GM19467 (cell line): Measurements from ENCODE around the gene PARS2.

Experiments used
- ATAC-seq: cut with Tn5 transposase; IDR thresholded peaks from one replicate; pipeline ENCODE4 v1.9.1; 2021; ENCODE audit warnings: mild to moderate bottlenecking, moderate library complexity; ENCODE audit not compliant: unreplicated experiment

PARS2 gene

DNA sequence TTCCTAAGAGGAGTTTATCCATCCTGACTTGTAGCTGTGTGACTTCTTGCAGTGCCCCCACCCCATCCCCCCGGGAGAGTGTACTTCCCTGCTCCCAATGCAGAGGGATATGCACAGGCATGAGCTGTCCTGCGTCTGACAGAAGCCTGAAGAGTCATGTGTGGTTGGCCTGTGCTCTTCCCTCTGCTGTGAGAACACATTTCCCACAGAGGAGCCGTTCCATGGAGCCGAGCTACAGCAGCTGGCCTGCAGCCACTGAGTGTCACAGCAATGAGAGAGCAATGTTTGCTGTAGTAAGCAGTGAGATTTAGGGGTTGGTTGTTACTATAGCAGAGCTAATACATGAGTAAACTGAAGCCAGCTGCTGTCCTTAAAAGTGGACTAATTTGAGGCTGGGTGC, 22.0 kb downstream of the PARS2 start:
- ATAC-seq = no peak

- ATAC-seq = no peak
Observed at GRCh38 chr1:54741531-54741930, 22.8 kb downstream of the PARS2 start.

GRCh38 chr1:54738244-54738643, 26.1 kb downstream of the PARS2 start:
- ATAC-seq = no peak

- no peak for ATAC-seq
Observed at GRCh38 chr1:54736685-54737084, 27.6 kb downstream of the PARS2 start.

DNA sequence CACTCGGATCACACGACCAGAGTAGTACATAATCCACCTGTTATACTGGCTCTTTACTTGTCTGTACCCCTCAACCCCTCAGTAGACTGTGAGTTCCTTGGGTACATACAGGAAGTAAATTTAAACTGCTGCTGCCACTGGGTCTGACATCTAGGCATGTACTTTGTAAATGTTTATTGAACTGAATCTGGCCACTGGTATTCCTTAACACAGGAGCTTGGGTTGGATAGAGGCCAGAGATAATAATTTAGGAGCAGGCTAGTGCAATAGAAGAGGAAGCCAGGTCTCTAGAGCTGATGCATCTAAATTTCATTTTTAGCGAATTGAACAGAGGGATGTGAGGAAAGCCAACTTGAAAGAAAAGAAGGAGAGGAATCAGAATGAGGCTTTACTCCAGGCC, 36.3 kb downstream of the PARS2 start:
- ATAC-seq = no peak

DNA sequence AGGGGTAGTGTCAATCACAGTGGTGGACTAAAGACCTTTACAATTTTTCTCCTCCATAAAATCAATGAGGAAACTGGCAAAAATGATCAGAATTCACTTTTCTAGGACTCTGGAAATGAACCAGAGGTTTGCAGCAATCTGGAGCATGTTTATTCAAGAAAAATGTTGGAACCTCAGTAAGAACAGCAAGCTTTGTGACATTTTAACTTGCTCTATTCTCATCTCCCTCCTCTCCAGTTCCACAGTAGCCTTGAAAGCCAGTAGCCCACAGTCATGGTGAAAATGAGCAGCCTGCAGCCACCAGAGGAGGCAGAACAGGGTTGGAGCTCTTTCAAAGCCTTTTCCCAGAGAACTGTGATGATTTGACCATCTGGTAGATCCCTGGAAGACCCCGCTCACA, 39.6 kb downstream of the PARS2 start:
- no peak for ATAC-seq

DNA sequence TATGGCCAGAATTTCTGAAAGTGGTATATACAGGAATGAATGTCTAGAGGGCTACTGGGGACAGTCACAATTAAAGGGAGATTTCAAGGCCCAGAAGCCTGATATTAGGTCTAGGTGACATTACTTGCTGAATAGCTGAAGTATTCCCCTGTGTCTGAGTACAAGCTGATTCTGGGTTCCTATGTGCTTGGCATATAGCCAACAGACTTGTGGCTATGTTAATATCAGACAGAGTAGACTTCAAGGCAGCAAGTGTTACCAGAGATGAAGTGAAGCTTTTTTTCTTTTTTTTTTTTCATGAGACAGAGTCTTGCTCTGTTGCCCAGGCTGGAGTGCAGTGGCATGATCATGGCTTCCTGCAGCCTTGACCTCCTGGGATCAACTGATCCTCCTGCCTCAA, 40.3 kb downstream of the PARS2 start:
- ATAC-seq = no peak

DNA sequence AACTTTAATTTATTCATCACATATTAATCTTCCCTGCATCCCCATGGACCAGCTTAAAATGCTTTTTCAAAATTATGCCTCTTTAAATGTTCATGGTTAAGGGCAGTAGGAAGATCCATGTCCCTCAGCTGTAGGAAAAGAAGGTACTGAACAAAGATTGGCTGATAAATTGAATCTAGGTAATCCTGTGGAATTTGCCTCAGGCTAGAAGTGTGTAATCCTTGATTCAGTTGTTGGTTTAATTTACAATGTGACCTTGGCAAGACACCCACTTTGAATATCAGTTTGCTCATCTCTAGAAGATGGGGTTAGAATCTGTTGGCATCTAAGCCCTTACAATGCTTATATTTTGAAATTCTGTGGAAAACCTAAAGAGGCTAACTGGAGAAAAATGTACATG, 42.6 kb downstream of the PARS2 start:
- ATAC-seq = no peak

DNA sequence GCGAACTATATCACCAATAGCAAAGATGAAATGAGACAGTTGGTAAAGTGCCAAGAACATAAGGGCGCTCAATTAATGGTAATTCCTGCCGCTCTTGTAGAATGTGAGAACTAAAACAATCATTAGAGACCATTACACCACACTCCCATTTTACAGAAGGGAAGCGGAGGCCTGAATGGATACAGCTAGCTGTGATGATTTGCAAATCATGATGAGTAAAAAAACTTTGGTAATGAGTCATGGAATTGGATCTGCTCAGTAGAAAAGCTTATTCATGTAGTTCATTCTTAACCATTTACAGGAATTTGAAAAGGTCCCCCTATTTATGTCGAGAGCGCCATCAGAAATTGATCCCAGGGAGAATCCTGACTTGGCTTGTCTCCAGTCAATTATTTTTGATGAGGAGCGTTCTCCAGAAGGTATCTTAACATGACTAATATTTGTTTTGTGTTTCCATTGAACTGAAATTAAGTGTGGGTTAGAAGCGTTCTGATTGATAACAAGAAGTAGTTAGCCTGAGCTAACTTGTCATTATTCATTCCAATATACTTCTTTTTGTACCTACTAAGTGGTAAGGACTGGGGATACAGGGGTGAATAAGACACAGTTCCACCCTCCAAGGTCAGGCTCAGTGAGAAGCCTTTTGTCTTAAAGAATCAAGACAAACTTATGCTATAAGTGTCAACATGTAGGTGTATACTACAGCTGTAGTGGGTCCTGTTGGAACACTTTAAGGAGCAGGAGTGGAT, 47.9 kb downstream of the PARS2 start:
- ATAC-seq = no peak

DNA sequence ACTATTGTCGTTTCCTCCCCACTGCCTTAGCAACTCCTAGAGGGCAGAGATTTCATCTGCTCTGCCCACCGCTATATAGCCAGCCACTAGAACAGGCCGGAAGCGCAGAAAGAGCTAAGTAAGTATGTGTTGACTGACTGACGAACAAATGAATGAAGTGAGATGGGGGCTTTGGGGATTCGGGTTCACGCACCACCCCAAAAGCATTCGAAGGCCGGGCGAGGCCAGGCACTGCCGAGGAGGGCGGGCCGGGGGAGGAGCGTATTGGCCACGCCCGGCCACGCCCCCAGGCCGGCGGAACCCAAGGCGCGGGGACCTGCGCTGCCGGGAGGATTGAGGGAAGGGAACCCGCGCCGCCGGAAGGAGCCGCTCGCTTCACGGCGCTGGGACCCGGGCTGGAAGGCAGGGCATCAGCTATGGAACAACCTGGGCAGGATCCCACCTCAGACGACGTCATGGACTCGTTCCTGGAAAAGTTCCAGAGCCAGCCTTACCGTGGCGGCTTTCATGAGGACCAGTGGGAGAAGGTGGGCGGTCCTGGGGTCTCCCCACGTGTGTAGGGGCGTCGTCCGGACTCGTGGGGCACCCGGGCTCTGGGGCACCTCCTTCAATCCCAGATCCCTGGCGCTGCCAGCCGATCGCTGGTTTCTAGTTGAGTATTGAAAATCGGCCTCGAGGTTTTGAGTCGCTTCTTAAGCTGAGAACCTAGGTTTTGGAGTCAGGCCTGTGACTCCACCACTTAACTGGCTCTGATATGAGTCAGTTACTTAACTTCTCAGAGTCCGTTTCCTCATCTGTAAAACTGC, 48.6 kb downstream of the PARS2 start, which contains the start of gene TTC4:
TSS of gene TTC4 (plus strand) at position 369 of the 806 bp plus-strand sequence. CDS start at position 417, 48 bp downstream.
- peak; percentile 91 for ATAC-seq

DNA sequence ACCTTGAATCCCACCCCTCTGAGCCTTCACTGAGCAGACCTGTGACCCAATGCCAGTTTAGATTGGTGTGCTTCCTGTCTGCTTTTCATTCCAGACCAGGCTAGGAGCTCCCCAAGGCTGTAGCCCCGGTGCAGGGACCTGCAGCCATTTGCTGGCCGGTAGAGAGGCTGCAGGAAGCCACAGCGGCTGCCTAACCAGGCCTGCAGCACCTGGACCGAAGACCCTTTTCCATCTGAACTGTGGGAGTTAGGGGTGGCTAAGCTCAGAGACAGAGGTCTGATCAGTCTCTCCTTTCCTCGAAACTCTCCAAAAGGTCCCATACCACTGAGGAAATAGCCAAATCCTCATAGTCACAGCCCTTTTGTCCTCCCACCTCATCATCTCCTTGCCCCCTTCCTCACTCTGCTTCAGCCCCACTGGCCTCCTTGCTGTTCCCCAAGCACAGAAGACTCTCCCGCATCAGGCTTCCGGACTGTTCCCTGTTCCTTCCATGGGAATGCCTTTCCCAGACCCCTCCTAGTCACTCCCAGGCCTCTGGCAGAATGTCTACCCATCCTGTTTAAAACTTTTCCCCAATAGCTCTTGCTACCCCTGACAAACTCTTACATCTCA, 49.3 kb downstream of the PARS2 start:
- no peak for ATAC-seq

DNA sequence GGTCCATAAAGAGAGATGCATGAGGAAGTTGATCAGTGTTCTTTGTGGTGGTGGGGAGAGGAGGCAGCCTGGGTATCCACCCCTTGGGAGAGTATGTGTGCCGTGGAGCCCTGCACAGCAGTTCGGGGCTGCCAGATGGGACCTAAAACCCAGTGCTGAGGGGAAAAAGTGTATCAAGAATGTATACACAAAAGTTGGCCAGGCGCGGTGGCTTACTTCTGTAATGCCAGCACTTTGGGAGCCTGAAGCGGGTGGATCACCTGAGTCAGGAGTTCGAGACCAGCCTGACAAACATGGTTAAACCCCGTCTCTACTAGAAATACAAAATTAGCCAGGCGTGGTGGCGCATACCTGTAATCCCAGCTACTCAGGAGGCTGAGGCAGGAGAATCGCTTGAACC, 52.8 kb downstream of the PARS2 start:
- no peak for ATAC-seq

GRCh38 chr1:54710841-54711240, 53.5 kb downstream of the PARS2 start:
- no peak for ATAC-seq

DNA sequence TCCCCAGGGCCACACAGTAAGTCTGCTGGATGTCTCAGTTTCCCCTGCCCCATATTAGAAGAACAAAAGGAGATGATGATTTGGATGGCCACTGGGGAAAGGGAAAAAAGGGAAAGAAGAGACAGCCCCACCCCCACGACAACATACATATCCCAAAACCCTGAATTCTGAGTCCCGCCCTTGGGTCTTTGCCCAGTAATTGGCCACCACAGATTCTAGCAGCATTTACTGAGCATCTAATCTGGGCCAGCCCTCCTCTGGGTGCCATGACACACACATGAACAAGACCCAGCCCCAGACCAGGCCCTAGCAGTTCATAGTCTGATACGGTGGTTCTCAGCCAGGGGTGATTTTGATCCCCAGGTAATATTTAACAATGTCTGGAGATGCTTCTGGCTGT, 53.9 kb downstream of the PARS2 start:
- no peak for ATAC-seq

GRCh38 chr1:54709547-54710292, 54.6 kb downstream of the PARS2 start:
- no peak for ATAC-seq

- no peak for ATAC-seq
Observed at GRCh38 chr1:54708385-54708784, 55.9 kb downstream of the PARS2 start.
